DMS 273 (cell line): Measurements from ENCODE around the gene PHF20.
"Not testable (repeated sequence)": the region's sequence is repeated elsewhere in the genome, so short reads cannot be mapped to it uniquely, and the experiment has no call there.

Experiments used
- DNase-seq: peaks from one replicate; lab custom pipeline; 2025; ENCODE audit not compliant: unreplicated experiment; lab: John Stamatoyannopoulos, UW

PHF20 gene

DNA sequence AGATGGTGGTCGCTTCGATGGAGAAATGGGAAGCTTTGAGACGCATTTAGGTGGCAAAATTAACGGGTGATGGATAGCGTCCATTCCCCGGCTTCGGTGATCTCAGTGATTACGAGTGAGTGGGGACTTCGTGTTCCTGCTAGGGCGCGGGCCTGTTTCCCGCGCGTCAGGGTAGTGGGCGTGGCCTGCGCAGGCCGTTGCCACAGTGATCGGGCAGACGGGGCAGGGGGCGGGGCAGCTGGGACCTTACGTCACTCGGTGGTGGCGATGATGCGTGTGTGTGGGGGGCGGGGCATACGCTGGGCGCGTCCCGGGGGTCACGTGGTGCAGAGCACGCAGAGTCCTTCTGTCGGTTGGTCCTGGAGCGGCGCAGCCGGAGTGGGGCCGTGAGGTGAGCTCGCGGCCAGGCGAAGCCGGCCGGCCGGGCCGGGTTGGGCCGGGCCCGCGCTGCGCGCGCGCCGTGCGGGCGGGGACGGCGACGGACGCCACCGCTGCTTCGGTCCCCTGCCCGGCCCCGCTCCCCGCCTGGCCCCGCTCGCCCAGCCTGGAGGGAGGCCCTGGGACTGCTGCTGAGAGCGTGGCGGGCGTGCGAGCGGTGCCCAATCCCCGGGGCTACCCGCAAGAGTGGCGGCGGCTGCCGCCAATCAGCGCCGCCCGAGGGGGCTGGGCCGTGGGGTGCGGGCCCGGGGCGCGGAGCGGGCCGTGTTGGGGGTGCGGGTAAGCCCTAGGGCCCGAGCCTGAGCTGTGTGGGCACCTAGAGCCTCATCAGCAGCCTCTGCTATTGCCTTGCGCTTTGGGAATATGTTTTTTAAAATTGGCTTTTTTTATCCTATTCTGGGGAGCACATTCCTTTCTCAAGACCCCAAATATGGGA, at the start of gene PHF20:
TSS of gene PHF20 (plus strand) at position 327 of the 874 bp plus-strand sequence. CDS start 29,508 bp downstream, outside the sequence.
- peak; percentile 97 for DNase-seq

DNA sequence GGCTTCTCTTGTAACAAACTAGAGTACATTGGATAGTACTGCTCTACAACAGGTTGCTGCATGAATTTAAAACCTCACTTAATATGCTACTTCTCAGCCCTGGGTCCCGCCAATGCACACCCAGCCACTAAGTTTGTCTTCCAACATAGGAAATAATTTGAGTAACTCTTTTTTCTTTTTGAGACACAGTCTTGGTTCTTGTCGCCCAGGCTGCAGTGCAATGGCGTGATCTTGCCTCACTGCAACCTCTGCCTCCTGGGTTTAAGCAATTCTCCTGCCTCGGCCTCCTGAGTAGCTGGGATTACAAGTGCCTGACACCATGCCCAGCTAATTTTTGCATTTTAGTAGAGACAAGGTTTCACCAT, 48.6 kb upstream of the PHF20 start:
- DNase-seq: not testable (repeated sequence)

- DNase-seq: not testable (repeated sequence)
Measured at GRCh38 chr20:35723652-35724320, 48.0 kb upstream of the PHF20 start.

DNA sequence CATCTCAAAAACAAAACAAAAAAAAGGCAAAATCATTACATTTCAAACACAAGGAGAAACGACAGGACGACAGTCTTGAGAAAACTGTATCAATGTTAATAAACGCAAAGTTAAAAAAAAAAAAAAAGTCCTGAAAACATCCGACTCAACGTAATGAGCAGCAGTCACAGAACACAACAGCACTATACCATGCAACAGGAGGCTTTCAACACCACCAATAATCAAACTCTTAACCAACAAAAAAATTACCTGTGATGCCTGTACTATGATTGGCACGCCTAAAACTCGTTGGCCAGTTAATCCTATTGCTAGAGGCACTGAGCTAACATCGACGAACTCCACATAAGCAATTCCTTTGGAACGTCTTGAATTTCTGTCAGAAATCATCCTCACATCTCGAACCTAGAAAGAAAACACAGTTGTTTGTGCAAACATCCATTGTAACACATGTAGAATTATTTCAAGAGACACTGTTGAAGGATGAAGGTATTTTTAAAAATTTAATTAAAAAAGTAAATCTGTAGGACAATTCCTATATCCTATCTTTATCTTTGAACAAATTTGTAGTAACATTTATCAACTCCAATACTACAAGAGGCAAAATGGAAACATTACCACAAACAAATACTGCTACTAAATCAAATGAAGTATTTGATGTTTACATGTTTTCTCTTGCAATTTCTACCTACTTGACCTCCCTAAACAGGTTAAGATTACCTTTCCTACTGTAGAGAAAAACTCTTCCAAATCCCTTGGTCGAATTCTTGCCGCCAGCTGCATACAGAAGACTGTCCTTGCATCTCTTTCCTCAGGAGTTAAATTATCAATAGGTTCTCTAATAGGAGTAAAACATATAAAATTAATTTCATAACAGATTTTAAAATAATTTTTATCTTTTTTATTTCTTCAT, 47.2 kb upstream of the PHF20 start:
- DNase-seq: no peak

DNA sequence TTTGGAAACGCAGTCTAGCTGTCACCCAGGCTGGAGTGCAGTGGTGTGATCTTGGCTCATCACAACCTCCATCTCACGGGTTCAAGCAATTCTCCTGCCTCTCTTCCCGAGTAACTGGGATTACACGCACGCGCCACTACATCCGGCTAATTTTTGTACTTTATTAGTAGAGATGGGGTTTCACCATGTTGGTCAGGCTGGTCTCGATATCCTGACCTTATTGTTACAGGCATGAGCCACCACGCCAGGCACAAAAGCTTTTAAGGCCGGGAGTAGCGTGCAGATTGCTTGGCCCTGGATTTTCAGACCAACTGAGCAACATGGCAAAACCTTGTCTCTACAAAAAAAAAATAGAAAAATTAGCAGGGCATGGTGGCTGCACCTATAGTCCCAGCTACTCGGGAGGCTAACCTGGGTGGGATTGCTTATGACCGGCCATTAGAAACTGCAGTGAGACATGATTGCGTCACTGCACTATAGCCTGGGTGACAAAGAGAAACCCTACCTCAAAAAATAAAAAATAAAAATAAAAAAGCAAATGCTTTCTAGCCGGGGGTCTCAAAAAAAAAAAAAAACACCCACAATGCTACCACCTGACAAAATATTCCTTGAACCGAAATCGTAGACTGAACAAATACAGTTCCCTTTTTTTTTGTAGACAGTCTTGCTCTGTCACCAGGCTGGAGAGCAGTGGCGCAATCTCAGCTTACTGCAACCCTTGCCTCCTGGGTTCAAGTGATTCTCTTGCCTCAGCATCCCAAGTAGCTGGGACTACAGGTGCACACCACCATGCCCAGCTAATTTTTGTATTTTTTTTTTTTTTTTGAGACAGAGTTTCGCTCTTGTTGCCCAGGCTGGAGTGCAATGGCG, 44.7 kb upstream of the PHF20 start:
- DNase-seq: no peak

DNA sequence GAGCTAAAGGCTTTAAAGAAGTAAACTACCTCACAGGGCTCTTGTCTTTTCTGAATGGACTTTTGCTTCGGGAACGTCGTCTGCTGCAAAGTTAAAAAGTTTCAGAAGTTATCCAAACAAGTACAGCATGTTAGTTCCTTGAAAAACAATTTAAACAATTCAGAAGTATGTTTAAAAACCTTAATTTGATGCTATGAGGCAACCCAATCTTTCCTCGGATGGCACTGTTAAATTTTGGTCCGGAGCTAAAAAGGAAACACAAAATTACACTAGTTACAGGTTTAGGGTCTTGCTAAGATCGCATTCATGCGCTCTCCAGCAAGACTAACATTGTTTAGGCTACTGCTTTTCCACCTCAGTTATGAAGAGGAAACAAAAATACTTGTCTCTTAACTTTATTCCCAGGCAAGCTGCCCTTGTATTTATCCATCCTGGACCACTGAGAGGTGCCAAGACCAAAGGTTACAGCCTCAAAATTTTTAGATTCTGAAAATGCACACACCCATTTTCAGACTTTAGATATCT, 42.5 kb upstream of the PHF20 start:
- DNase-seq: no peak

DNA sequence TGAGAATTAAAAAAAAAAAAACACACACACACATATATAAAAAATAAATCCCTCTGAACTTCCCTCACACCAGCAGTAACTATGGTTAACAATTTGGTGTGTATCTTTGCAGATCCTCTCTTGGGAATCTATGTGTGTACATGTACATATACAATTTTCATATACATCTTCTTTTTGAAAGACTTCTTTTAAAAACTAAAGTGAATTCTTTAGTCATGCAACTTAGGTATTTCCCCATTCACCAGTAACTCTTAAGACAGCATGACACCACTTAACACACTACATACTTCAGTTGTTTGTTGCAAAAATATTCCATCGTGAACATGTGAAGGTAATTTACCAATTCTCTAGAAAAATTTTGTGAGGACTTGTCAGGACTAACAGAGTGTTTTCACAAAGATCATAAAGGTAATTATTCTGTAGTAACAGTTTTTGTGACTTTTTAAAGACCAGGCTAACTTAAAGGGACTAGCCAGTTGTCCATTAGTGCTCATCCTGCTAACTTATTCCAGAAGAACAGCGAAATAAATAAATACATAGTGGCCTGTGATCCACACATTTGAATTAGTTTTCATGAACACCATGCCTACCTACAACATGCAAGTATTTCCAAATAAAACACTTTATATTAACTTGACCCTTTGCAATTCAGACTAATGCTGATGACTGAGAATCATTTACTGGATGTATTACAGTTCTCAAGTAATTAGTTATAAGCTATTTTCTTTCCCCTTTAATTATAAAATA, 41.8 kb upstream of the PHF20 start:
- no peak for DNase-seq

- DNase-seq: no peak
Measured at GRCh38 chr20:35730583-35731468, 41.0 kb upstream of the PHF20 start.

DNA sequence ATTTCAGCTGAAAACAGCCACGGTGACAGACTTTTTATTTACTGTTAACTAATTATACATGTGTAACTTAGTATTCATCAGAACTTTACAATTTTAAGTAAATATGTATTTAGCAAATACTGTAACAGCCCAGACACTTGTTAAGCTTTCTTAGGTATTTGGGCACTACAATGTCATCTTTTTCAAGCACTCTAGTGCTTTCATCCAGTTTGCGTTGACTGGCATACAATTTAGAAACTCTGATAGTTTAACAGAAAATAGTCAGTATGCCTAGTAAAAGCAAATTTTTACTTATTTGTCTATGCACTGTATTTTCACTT, 40.4 kb upstream of the PHF20 start:
- DNase-seq: no peak

- DNase-seq: no peak
Measured at GRCh38 chr20:35731862-35732643, 39.8 kb upstream of the PHF20 start.

- no peak for DNase-seq
Measured at GRCh38 chr20:35732644-35732982, 39.2 kb upstream of the PHF20 start.

GRCh38 chr20:35734374-35734773, 37.4 kb upstream of the PHF20 start:
- no peak for DNase-seq

- no peak for DNase-seq
Measured at GRCh38 chr20:35734777-35735649, 36.8 kb upstream of the PHF20 start.

- no peak for DNase-seq
Measured at GRCh38 chr20:35735826-35736470, 35.9 kb upstream of the PHF20 start.

DNA sequence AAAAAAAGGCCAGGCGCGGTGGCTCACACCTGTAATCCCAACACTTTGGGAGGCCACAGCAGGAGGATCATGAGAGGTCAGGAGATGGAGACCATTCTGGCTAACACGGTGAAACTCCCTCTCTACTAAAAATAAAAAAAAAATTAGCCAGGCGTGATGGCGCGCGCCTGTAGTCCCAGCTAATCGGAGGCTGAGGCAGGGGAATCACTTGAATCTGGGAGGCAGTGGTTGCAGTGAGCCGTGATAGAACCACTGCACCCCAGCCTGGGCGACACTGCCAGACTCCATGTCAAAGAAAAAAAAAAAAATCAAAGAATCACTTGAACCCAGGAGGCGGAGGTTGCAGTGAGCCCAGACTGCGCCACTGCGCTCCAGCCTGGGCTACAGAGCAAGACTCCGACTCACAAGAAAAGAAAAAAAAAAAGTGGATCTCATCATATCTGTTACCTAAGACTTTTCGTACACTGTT, 33.9 kb upstream of the PHF20 start:
- DNase-seq: no peak

GRCh38 chr20:35738410-35739179, 33.2 kb upstream of the PHF20 start:
- DNase-seq: no peak
